ENCODE results near the gene RHBDL3. TPM values are rescaled to one million over a fixed set of nuclear protein-coding genes. Genes with fewer than 3 reads are reported as not detected.

RHBDL3 gene
- polyA plus RNA-seq, 1 donor (not counting 4 experiments of a cell fraction or from before 2014, with no cell fraction given): not detected

GRCh38 chr17:32355649-32356377 is 90.2 kb downstream of the RHBDL3 start:
- Histone ChIP-seq H3K4me1 (ENCODE audit: control insufficient read depth, extremely low read depth, insufficient read depth, low read length) (peaks cover 44% of the 10 kb centered on the region), H3K27ac (ENCODE audit: control insufficient read depth, insufficient read depth, low read length) (peak overlapping the region; percentile 22), H3K9me3 (ENCODE audit: control insufficient read depth, low read depth, low read length) (no peaks in the 10 kb centered on the region), H3K36me3 (ENCODE audit: control insufficient read depth in 2 of 2, extremely low read depth in 1 of 2, insufficient read depth in 2 of 2, low read length in 2 of 2) (peaks cover 27 to 36% of the 10 kb centered on the region in 2 experiments), H3K9me1 (ENCODE audit: control insufficient read depth, extremely low read depth, insufficient read depth, low read length) (peaks cover 8% of the 10 kb centered on the region), H4K20me1 (ENCODE audit: control insufficient read depth, extremely low read depth, insufficient read depth, low read length) (peaks cover 56% of the 10 kb centered on the region), H2AFZ (ENCODE audit: control insufficient read depth, low read length) (no peak overlapping the region), H3K79me2 (ENCODE audit: control insufficient read depth, insufficient read depth, low read length) (peaks cover 96% of the 10 kb centered on the region), H3K27me3 (ENCODE audit: control insufficient read depth, extremely low read depth, insufficient read depth, low read length) (no peaks in the 10 kb centered on the region), H3K9ac (ENCODE audit: control insufficient read depth, extremely low read depth, insufficient read depth, low read length) (no peak overlapping the region), H3K4me3 (ENCODE audit: control insufficient read depth in 2 of 3, extremely low read depth in 1 of 3, insufficient read depth in 2 of 3, low read depth in 1 of 3, low read length in 3 of 3) (peak overlapping the region in 2 of 3 experiments; percentile 2), H3K4me2 (ENCODE audit: control insufficient read depth, extremely low read depth, insufficient read depth, low read depth, low read length) (peak overlapping the region; percentile 64)
- dilution Hi-C loops (cut with MboI; ENCODE audit: extremely low pct_ligation_motif_present, low sequenced_read_pairs): no loop called here
- TF ChIP-seq EZH2 (IDR thresholded peaks at IDR 0.05; ENCODE audit: low read length) (no peak), CTCF (optimal IDR thresholded peaks at IDR 0.05 in 1 of 3, IDR thresholded peaks at IDR 0.05 in 1 of 3, conservative IDR thresholded peaks at IDR 0.05 in 1 of 3; ENCODE audit: extremely low read depth in 1 of 3, insufficient read depth in 2 of 3, low read length in 3 of 3) (no peak)
- DNase-seq (ENCODE audit: low read depth, low spot score) (no peak), FAIRE-seq (no peak)

GRCh38 chr17:32356378-32356743 is 90.7 kb downstream of the RHBDL3 start:
- Histone ChIP-seq H2AFZ (ENCODE audit: control insufficient read depth, low read length) (no peak overlapping the region), H3K4me3 (ENCODE audit: control insufficient read depth in 2 of 3, extremely low read depth in 1 of 3, insufficient read depth in 2 of 3, low read depth in 1 of 3, low read length in 3 of 3) (peak overlapping the region in 1 of 3 experiments; percentile 2), H4K20me1 (ENCODE audit: control insufficient read depth, extremely low read depth, insufficient read depth, low read length) (peaks cover 53% of the 10 kb centered on the region), H3K79me2 (ENCODE audit: control insufficient read depth, insufficient read depth, low read length) (peaks cover 96% of the 10 kb centered on the region), H3K4me2 (ENCODE audit: control insufficient read depth, extremely low read depth, insufficient read depth, low read depth, low read length) (peak overlapping the region; percentile 64), H3K4me1 (ENCODE audit: control insufficient read depth, extremely low read depth, insufficient read depth, low read length) (peaks cover 44% of the 10 kb centered on the region), H3K27me3 (ENCODE audit: control insufficient read depth, extremely low read depth, insufficient read depth, low read length) (no peaks in the 10 kb centered on the region), H3K27ac (ENCODE audit: control insufficient read depth, insufficient read depth, low read length) (peak overlapping the region; percentile 11), H3K9me1 (ENCODE audit: control insufficient read depth, extremely low read depth, insufficient read depth, low read length) (peaks cover 8% of the 10 kb centered on the region), H3K9me3 (ENCODE audit: control insufficient read depth, low read depth, low read length) (no peaks in the 10 kb centered on the region), H3K36me3 (ENCODE audit: control insufficient read depth in 2 of 2, extremely low read depth in 1 of 2, insufficient read depth in 2 of 2, low read length in 2 of 2) (peaks cover 27 to 37% of the 10 kb centered on the region in 2 experiments), H3K9ac (ENCODE audit: control insufficient read depth, extremely low read depth, insufficient read depth, low read length) (no peak overlapping the region)
- no peak for FAIRE-seq
- no peak for TF ChIP-seq EZH2 (IDR thresholded peaks at IDR 0.05; ENCODE audit: low read length)
- no peak for TF ChIP-seq CTCF (optimal IDR thresholded peaks at IDR 0.05 in 1 of 3, IDR thresholded peaks at IDR 0.05 in 1 of 3, conservative IDR thresholded peaks at IDR 0.05 in 1 of 3; ENCODE audit: extremely low read depth in 1 of 3, insufficient read depth in 2 of 3, low read length in 3 of 3)
- no peak for DNase-seq (ENCODE audit: low read depth, low spot score)
- dilution Hi-C loops (cut with MboI; ENCODE audit: extremely low pct_ligation_motif_present, low sequenced_read_pairs): no loop called here

Data from keratinocyte (primary cell).